Smooth muscle cell (in vitro differentiated cells): ENCODE data around the gene ITGA2B. TPM values are rescaled to one million over a fixed set of nuclear protein-coding genes. Genes with fewer than 3 reads are reported as not detected.

Experiments
- DNase-seq: peaks from one replicate; lab custom pipeline; 2025; ENCODE audit not compliant: unreplicated experiment; lab: John Stamatoyannopoulos, UW
- H2AFZ ChIP-seq: fragments of 200-600 bp; sonication (generic); 2 replicates; pipeline ENCODE4 v1.6.0; 2016; ENCODE audit warnings: antibody characterized with exemption, low read depth, mild to moderate bottlenecking
- H3F3A ChIP-seq: fragments of 200-600 bp; sonication (generic); 2 replicates; pipeline ENCODE4 v1.6.0; 2017; ENCODE audit warnings: antibody characterized with exemption, low read depth
- H3K27ac ChIP-seq: fragments of 200-600 bp; sonication (generic); 2 replicates; pipeline ENCODE4 v1.5.1; 2016; ENCODE audit warnings: low read depth, mild to moderate bottlenecking
- H3K27me3 ChIP-seq: fragments of 200-600 bp; sonication (generic); 2 replicates; pipeline ENCODE4 v1.6.1; 2016; ENCODE audit warnings: low read depth, mild to moderate bottlenecking
- H3K36me3 ChIP-seq: fragments of 200-600 bp; sonication (generic); 2 replicates; pipeline ENCODE4 v1.5.1; 2016; ENCODE audit warnings: low read depth
- H3K4me1 ChIP-seq: fragments of 200-600 bp; sonication (generic); 2 replicates; pipeline ENCODE4 v1.5.1; 2016; ENCODE audit warnings: low read depth
- H3K4me2 ChIP-seq: fragments of 200-600 bp; sonication (generic); 2 replicates; pipeline ENCODE4 v1.6.0; 2016; ENCODE audit warnings: mild to moderate bottlenecking
- H3K4me3 ChIP-seq: fragments of 200-600 bp; sonication (generic); 2 replicates; pipeline ENCODE4 v1.5.1; 2016; ENCODE audit warnings: mild to moderate bottlenecking
- H3K79me2 ChIP-seq: fragments of 200-600 bp; sonication (generic); 2 replicates; pipeline ENCODE4 v1.6.0; 2016; ENCODE audit warnings: low read depth, mild to moderate bottlenecking
- H3K9ac ChIP-seq: fragments of 200-600 bp; sonication (generic); 2 replicates; pipeline ENCODE4 v1.6.0; 2016; ENCODE audit warnings: low read depth
- H3K9me3 ChIP-seq: fragments of 200-600 bp; sonication (generic); replicated peaks from 2 replicates; pipeline ENCODE4 v1.5.1; 2016; ENCODE audit warnings: low read depth
- H4K20me1 ChIP-seq: fragments of 200-600 bp; sonication (generic); 2 replicates; pipeline ENCODE4 v1.6.0; 2016; ENCODE audit warnings: low read depth
- WGBS: methylation state at CpG from one replicate; pipeline ENCODE4 v1.1.7; 2016; ENCODE audit warnings: low lambda C conversion rate; 5-methylcytosine and 5-hydroxymethylcytosine counted together
- polyA plus RNA-seq: library from polyadenylated mRNA; unstranded; fragments of >200 nt; fragmentation: Nextera tagmentation; extraction: Ambion mirVana; gene quantifications from 2 replicates; pipeline ENCODE4 v1.2.1, GENCODE V29; 2016
- total RNA-seq: library from RNA; depleted of rRNA; stranded (reverse); fragments of >200 nt; gene quantifications from 2 replicates; pipeline ENCODE4 v1.2.3, GENCODE V29; 2014
- TF ChIP-seq, protein P1 (sequence below): fragments of 200-600 bp; sonication (generic); IDR thresholded peaks from 2 replicates; pipeline ENCODE4 v1.5.1; 2017; ENCODE audit warnings: borderline replicate concordance, mild to moderate bottlenecking, antibody characterized with exemption; ENCODE audit not compliant: insufficient read depth, poor library complexity, severe bottlenecking

ITGA2B gene
- total and polyA plus RNA-seq, 2 experiments from 2014 or later = 2.1 to 4.0 TPM

DNA sequence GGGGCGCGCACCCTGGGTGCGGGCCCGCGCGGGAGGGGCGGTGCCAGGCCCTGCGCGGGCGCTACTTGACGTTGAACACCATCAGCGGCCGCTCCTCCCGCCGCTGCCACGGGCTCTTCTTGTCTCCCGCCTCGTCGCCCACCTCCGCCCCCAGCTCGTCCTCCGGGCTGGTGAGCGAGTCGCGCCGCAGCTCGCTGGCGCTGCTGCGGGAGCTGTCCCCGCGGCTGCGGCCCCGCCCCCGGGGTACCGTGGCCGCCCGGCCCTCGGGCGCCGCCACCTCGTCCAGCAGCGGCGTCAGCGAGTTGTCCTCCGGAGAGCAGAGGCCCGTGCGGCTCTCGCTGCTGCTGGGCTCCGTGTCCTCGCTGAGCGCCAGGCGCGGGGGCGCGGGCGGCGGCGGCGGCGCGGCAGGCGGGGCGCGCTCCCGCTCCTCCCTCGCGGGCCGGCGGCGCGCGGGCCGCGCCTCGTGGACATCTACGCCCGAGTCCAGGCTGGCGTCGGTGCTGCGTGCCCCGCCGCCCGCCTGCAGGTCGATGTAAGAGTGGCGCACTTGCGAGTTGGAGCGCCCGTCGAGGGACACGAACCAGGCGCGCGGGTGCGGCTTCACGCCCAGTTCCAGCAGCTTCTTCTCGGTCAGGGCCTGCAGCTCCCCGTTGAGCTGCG lies 35.6 kb downstream of the ITGA2B start:
- Histone ChIP-seq H3K4me2 (peak overlapping the region; percentile 91), H2AFZ (no peak overlapping the region)

DNA sequence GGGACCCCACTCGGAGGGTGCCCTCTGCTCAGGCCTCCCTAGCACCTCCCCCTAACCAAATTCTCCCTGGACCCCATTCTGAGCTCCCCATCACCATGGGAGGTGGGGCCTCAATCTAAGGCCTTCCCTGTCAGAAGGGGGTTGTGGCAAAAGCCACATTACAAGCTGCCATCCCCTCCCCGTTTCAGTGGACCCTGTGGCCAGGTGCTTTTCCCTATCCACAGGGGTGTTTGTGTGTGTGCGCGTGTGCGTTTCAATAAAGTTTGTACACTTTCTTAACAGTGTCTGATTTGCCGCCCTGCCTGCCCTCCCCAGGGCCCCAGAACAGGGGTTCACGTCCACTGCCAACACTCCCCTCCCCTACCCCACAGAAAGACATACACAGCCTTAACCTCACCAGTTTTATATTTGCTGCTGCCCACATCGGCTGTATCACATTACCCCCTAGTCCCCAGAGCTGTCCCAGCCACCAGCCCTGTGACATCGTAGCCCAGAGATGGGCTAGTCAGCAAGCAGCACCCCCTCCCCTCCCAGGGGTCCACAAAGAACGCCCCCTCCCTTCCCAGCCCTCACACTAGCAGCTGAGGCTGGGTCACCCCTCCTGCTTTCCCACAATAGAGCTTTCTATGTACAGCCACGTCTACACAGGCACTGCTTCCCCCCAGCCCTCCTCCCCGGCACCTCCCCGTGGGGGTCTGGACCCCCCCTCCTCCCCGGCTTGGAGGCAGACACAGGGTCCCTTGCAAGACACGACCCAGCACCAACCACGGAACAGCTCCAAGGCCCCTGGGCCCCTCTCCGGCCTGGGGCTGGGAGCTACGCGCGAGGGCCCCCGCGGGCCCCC lies 36.4 kb downstream of the ITGA2B start:
- no peaks in the 10 kb centered on the region for H3K4me1 ChIP-seq
- no peaks in the 10 kb centered on the region for H3K36me3 ChIP-seq
- no peak for DNase-seq
- 88% methylated on average over 8 of the region's 22 CpGs for WGBS
- H3K9ac ChIP-seq = no peak overlapping the region
- H3K9me3 ChIP-seq = no peaks in the 10 kb centered on the region
- H3K27ac ChIP-seq = peak overlapping the region; percentile 35
- TF ChIP-seq, protein P1, sequence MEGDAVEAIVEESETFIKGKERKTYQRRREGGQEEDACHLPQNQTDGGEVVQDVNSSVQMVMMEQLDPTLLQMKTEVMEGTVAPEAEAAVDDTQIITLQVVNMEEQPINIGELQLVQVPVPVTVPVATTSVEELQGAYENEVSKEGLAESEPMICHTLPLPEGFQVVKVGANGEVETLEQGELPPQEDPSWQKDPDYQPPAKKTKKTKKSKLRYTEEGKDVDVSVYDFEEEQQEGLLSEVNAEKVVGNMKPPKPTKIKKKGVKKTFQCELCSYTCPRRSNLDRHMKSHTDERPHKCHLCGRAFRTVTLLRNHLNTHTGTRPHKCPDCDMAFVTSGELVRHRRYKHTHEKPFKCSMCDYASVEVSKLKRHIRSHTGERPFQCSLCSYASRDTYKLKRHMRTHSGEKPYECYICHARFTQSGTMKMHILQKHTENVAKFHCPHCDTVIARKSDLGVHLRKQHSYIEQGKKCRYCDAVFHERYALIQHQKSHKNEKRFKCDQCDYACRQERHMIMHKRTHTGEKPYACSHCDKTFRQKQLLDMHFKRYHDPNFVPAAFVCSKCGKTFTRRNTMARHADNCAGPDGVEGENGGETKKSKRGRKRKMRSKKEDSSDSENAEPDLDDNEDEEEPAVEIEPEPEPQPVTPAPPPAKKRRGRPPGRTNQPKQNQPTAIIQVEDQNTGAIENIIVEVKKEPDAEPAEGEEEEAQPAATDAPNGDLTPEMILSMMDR = no peak
- H3F3A ChIP-seq = peaks cover 7% of the 10 kb centered on the region
- H3K4me2 ChIP-seq = peak overlapping the region; percentile 91
- H3K79me2 ChIP-seq = no peaks in the 10 kb centered on the region
- no peak overlapping the region for H2AFZ ChIP-seq
- no peaks in the 10 kb centered on the region for H3K27me3 ChIP-seq
- peak overlapping the region; percentile 55 for H3K4me3 ChIP-seq
- H4K20me1 ChIP-seq = peaks cover 5% of the 10 kb centered on the region

More for the DNA sequence above, 35.6 kb downstream of the ITGA2B start:
- Histone ChIP-seq H3K27ac (no peak overlapping the region), H3K4me1 (no peaks in the 10 kb centered on the region), H3K27me3 (no peaks in the 10 kb centered on the region), H3K9ac (no peak overlapping the region), H3K4me3 (peak overlapping the region; percentile 55), H3K9me3 (no peaks in the 10 kb centered on the region), H3F3A (peaks cover 7% of the 10 kb centered on the region), H4K20me1 (peaks cover 11% of the 10 kb centered on the region), H3K79me2 (no peaks in the 10 kb centered on the region), H3K36me3 (no peaks in the 10 kb centered on the region)
- DNase-seq = peak; percentile 44
- TF ChIP-seq, protein P1 = no peak
- WGBS = 2% methylated on average over 50 of the region's 98 CpGs

- 96% methylated on average over 36 of the region's 36 CpGs for WGBS
- no peaks in the 10 kb centered on the region for H3K36me3 ChIP-seq
- DNase-seq = no peak
- no peak overlapping the region for H3K9ac ChIP-seq
- H2AFZ ChIP-seq = no peak overlapping the region
- no peak overlapping the region for H3K4me3 ChIP-seq
- H3K27me3 ChIP-seq = no peaks in the 10 kb centered on the region
- TF ChIP-seq, protein P1 = no peak
- peaks cover 3% of the 10 kb centered on the region for H4K20me1 ChIP-seq
- peaks cover 4% of the 10 kb centered on the region for H3F3A ChIP-seq
- H3K79me2 ChIP-seq = no peaks in the 10 kb centered on the region
- no peak overlapping the region for H3K27ac ChIP-seq
- no peaks in the 10 kb centered on the region for H3K4me1 ChIP-seq
- H3K9me3 ChIP-seq = no peaks in the 10 kb centered on the region
- H3K4me2 ChIP-seq = no peak overlapping the region
Observed at GRCh38 chr17:44351961-44352827, 37.3 kb downstream of the ITGA2B start.
